ENCODE measurements around the gene IGFALS. TPM values are rescaled to one million over a fixed set of nuclear protein-coding genes. Genes with fewer than 3 reads are reported as not detected.

The IGFALS gene
- total and polyA plus RNA-seq, 2 experiments from 2014 or later = 1.3 to 2.1 TPM

DNA sequence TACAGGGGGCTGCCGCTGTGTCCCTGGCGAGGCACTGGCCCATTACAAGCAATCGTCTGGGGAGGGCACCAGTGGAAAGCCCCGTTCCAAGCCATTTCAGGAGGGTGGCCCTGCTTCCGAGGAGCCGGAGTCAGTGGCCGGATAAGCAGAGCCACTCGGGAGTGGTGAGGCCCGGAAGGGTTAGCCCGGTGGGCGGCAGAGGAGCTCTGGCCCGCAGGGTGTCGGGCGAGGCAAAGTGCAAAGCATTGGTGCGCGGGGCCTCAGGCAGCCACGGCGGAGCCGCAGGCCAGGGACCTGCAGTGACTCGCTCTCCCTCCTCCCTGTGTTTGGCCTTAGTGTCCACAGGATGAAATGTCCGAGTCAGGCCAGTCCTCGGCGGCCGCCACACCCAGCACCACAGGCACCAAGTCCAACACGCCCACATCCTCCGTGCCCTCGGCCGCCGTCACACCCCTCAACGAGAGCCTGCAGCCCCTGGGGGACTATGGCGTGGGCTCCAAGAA lies 46.8 kb downstream of the IGFALS start:
- H3K27me3 ChIP-seq = no peaks in the 10 kb centered on the region
- H3K4me1 ChIP-seq (ENCODE audit: low read depth) = no peaks in the 10 kb centered on the region
- DNase-seq (ENCODE audit: low read depth in 1 of 2, low spot score in 1 of 2) = peak in 1 of 2 donors; percentile 16
- H3K9me3 ChIP-seq (ENCODE audit: low read depth) = no peaks in the 10 kb centered on the region
- TF ChIP-seq, protein P1, sequence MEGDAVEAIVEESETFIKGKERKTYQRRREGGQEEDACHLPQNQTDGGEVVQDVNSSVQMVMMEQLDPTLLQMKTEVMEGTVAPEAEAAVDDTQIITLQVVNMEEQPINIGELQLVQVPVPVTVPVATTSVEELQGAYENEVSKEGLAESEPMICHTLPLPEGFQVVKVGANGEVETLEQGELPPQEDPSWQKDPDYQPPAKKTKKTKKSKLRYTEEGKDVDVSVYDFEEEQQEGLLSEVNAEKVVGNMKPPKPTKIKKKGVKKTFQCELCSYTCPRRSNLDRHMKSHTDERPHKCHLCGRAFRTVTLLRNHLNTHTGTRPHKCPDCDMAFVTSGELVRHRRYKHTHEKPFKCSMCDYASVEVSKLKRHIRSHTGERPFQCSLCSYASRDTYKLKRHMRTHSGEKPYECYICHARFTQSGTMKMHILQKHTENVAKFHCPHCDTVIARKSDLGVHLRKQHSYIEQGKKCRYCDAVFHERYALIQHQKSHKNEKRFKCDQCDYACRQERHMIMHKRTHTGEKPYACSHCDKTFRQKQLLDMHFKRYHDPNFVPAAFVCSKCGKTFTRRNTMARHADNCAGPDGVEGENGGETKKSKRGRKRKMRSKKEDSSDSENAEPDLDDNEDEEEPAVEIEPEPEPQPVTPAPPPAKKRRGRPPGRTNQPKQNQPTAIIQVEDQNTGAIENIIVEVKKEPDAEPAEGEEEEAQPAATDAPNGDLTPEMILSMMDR (IDR thresholded peaks at IDR 0.05; ENCODE audit: low read depth, low read length) = no peak
- H3K36me3 ChIP-seq = peaks cover 12% of the 10 kb centered on the region
- no peak overlapping the region for H3K4me3 ChIP-seq
- no peak overlapping the region for H3K27ac ChIP-seq

DNA sequence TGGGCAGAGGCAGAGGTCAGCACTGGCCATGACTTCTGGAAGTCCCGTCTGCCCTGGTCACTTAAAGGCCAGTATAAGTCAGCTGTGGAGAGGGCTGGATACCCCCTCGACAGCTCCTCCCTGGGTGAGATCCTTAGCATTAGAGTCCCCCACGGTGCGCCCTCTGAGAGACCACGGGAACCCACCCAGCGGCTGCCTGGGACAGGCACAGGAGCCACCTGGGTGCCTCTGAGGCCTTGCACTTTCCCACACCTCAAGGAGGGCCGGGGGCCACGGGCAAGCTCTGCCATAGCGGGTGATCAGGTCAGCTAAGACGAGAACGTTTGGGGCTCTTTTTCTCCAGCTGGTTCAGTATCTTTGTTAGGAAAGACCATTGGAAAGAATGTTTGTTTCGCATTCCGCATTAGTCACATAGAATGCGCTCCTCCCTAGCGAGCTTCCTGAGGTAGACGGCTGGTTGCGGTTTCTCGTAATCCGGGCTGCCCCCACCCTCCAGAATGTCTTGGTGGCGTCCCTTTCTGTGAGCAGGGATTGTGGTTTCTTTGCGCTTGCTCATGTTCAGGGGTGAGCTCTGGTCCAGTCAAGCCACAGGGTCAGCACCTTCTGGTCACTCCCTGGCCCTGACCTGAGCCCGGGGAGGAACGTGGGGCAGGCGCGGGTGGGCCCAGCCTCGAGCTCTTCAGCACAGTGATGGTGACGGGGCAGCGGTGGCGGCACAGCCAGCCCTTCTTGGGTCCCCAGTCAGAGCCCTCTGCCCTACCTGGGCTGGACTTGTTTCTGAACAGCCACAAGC lies 47.4 kb downstream of the IGFALS start:
- H3K36me3 ChIP-seq = peaks cover 12% of the 10 kb centered on the region
- H3K27me3 ChIP-seq = no peaks in the 10 kb centered on the region
- DNase-seq (ENCODE audit: low read depth in 1 of 2, low spot score in 1 of 2) = peak in 1 of 2 donors; percentile 81
- H3K27ac ChIP-seq = no peak overlapping the region
- TF ChIP-seq, protein P1 (IDR thresholded peaks at IDR 0.05; ENCODE audit: low read depth, low read length) = no peak
- no peaks in the 10 kb centered on the region for H3K4me1 ChIP-seq (ENCODE audit: low read depth)
- H3K4me3 ChIP-seq = no peak overlapping the region
- H3K9me3 ChIP-seq (ENCODE audit: low read depth) = no peaks in the 10 kb centered on the region

DNA sequence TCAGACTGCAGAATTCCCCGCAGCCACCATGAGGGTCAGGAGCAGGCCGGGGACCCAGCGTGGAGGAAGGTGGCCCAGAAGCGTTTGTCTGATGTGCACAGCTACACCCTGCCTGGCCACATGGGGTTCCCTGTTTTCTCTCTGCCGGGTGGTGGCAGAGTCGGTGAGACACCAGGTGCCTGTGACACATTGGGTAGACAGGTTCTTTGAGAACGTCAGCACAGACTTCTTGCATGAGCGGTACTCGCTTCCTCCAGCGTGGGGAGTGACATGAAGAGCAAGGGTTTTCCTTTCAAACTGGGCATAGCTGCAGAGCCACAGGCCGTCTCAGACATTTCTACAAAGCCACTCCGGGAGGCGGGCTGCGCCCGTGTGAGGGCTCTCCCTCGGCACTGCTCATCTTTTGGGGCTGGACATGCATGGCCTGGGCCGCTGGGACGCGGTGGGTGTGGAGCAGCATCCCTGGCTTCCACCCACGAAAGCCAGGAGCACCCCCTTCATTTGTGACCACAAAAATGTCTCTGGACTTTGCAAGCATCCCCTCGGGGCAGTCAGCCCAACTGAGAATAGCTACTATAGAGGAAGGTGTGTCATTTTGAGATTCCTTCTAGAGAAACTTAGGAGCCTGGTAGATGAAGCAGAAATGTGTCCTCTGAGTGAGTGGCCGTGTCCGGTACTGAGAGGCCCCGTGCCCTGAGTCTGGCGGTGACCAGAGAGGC lies 48.2 kb downstream of the IGFALS start:
- Histone ChIP-seq H3K4me3 (no peak overlapping the region), H3K27ac (no peak overlapping the region), H3K36me3 (peaks cover 9% of the 10 kb centered on the region), H3K27me3 (no peaks in the 10 kb centered on the region), H3K9me3 (ENCODE audit: low read depth) (no peaks in the 10 kb centered on the region), H3K4me1 (ENCODE audit: low read depth) (no peaks in the 10 kb centered on the region)
- DNase-seq (ENCODE audit: low read depth in 1 of 2, low spot score in 1 of 2) = peak in 1 of 2 donors; percentile 62
- TF ChIP-seq, protein P1 (IDR thresholded peaks at IDR 0.05; ENCODE audit: low read depth, low read length) = no peak

DNA sequence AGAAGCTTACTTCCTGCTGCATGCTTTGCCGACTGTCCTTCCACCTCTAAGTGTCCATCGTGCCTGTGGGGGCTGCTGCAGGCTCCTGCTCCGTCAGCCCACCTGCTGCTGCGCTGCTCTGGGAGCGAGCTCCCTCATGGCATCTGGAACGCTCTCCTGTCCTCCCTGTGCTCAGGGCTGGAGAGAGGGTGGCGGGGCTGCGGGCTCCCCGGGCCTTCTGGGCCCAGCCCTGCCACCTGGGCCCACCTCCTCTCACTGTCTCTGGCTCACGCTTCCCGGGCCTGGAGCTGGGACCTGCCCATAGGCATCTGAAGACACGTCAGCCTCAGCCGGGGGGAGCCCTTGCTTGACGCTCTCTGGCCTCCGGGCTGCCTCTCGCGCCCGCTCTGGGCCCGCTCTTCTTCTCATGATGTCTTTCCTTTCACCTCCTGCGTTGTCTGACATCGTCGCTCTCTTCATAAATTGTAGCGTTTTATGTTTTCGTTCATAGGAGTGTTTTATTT lies 49.1 kb downstream of the IGFALS start:
- DNase-seq (ENCODE audit: low read depth in 1 of 2, low spot score in 1 of 2) = no peak
- Histone ChIP-seq H3K36me3 (peaks cover 4% of the 10 kb centered on the region), H3K4me3 (no peak overlapping the region), H3K9me3 (ENCODE audit: low read depth) (no peaks in the 10 kb centered on the region), H3K27me3 (no peaks in the 10 kb centered on the region), H3K4me1 (ENCODE audit: low read depth) (no peaks in the 10 kb centered on the region), H3K27ac (no peak overlapping the region)
- TF ChIP-seq, protein P1 (IDR thresholded peaks at IDR 0.05; ENCODE audit: low read depth, low read length) = no peak

DNA sequence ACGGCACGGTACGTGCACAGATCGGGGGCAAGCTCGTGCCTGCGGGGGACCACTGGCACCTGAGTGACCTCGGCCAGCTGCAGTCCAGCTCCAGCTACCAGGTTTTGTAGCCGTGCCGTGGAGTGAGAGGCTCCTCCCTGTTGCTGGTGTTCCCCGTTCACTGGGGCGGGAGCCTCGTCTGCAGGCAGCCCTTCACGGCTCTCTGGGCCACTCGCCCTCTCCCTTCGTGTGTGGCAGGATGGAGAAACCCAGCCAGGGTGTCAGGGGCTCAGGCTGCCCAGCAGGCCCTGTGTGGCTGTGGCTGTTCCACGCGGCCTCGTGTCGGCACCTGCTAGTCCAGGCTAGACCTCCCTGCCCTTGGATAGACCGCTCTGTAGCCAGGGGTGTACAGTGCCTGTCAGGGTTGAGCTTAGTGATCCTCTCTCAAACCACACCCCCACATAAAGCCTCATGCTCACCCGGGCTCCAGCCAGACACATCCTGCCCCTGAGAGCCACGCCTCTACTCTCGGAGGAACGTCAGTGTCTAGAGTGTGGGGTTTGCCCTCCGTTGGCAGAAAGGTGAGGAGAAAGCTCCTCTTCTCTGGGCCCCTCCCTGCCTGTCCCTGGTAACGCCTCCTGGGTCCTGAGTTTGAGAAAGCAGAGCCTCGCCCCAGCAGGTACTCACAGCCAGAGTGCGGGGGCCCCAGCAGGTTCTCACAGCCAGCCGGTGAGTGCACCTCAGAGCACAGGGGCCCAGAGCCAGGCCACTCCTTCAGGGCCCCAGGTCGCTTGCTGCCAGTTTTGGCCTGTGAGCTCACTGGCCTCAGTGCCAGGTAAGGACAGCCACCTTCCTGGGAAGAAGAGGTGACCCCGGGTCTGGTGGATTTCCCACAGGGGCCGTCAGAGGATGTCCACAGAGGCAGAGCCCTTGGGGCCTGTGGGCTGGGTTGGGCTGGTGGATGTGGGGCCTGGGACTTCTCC lies 49.8 kb downstream of the IGFALS start:
- TF ChIP-seq, protein P1 (IDR thresholded peaks at IDR 0.05; ENCODE audit: low read depth, low read length) = no peak
- Histone ChIP-seq H3K9me3 (ENCODE audit: low read depth) (no peaks in the 10 kb centered on the region), H3K27ac (no peak overlapping the region), H3K4me3 (no peak overlapping the region), H3K27me3 (no peaks in the 10 kb centered on the region), H3K4me1 (ENCODE audit: low read depth) (no peaks in the 10 kb centered on the region), H3K36me3 (peaks cover 4% of the 10 kb centered on the region)
- no peak for DNase-seq (ENCODE audit: low read depth in 1 of 2, low spot score in 1 of 2)
